Astrocyte (in vitro differentiated cells and primary cell): Measurements from ENCODE around the gene CYP19A1. TPM values are rescaled to one million over a fixed set of nuclear protein-coding genes. Genes with fewer than 3 reads are reported as not detected.

Source experiments
- DNase-seq: peaks from one replicate; pipeline ENCODE4 v3.0.0-alpha.2; 2010; ENCODE audit warnings: low read depth
- FAIRE-seq: peaks from 2 replicates; lab custom pipeline; 2011; peaks lifted over from hg19 to GRCh38; lab: Jason Lieb, UNC
- H2AFZ ChIP-seq: 2 replicates; pipeline ENCODE4 v1.6.0; 2012; ENCODE audit warnings: low read depth, low read length, inconsistent platforms
- H3K27ac ChIP-seq: 2 replicates; pipeline ENCODE4 v1.5.1; 2011; ENCODE audit warnings: low read depth, low read length, inconsistent platforms
- H3K27me3 ChIP-seq: 2 replicates; pipeline ENCODE4 v1.6.0; 2011; ENCODE audit warnings: low read length, inconsistent platforms; ENCODE audit not compliant: insufficient read depth
- H3K36me3 ChIP-seq: 2 replicates; pipeline ENCODE4 v1.5.1; 2011; ENCODE audit warnings: low read length, inconsistent platforms; ENCODE audit not compliant: insufficient read depth
- H3K4me1 ChIP-seq: 2 replicates; pipeline ENCODE4 v1.5.1; 2011; ENCODE audit warnings: low read length, inconsistent platforms; ENCODE audit not compliant: insufficient read depth
- H3K4me2 ChIP-seq: 2 replicates; pipeline ENCODE4 v1.6.0; 2012; ENCODE audit warnings: low read length, inconsistent platforms
- H3K4me3 ChIP-seq: 2 replicates; pipeline ENCODE4 v1.5.1; 2011; ENCODE audit warnings: low read depth, mild to moderate bottlenecking, low read length, inconsistent platforms; ENCODE audit not compliant: insufficient read depth
- H3K79me2 ChIP-seq: 2 replicates; pipeline ENCODE4 v1.6.0; 2012; ENCODE audit warnings: mild to moderate bottlenecking, low read length, inconsistent platforms; ENCODE audit not compliant: insufficient read depth
- H3K9ac ChIP-seq: 2 replicates; pipeline ENCODE4 v1.6.0; 2012; ENCODE audit warnings: mild to moderate bottlenecking, low read length, inconsistent platforms
- H3K9me3 ChIP-seq: 2 replicates; pipeline ENCODE4 v1.5.1; 2012; ENCODE audit warnings: low read depth, mild to moderate bottlenecking, low read length, inconsistent platforms; ENCODE audit not compliant: insufficient read depth
- H4K20me1 ChIP-seq: 2 replicates; pipeline ENCODE4 v1.6.0; 2012; ENCODE audit warnings: low read length, inconsistent platforms; ENCODE audit not compliant: insufficient read depth
- H3K27ac Mint-ChIP-seq: one replicate; pipeline ENCODE4 v1.8.0; 2021; ENCODE audit warnings: mild to moderate bottlenecking, mixed read lengths; ENCODE audit not compliant: unreplicated experiment
- H3K27me3 Mint-ChIP-seq: one replicate; pipeline ENCODE4 v1.8.0; 2021; ENCODE audit warnings: low read depth, mixed read lengths; ENCODE audit not compliant: unreplicated experiment
- H3K36me3 Mint-ChIP-seq: one replicate; pipeline ENCODE4 v1.8.0; 2021; ENCODE audit warnings: low read depth, mixed read lengths; ENCODE audit not compliant: unreplicated experiment
- H3K4me1 Mint-ChIP-seq: one replicate; pipeline ENCODE4 v1.8.0; 2021; ENCODE audit warnings: low read depth, mixed read lengths; ENCODE audit not compliant: unreplicated experiment
- H3K4me3 Mint-ChIP-seq: one replicate; pipeline ENCODE4 v1.8.0; 2021; ENCODE audit warnings: mild to moderate bottlenecking, moderate library complexity, mixed read lengths; ENCODE audit not compliant: unreplicated experiment
- H3K9me3 Mint-ChIP-seq: one replicate; pipeline ENCODE4 v1.8.0; 2021; ENCODE audit warnings: mild to moderate bottlenecking, mixed read lengths; ENCODE audit not compliant: unreplicated experiment
- EZH2 ChIP-seq: IDR thresholded peaks from 2 replicates; pipeline ENCODE4 v1.6.1; 2012; ENCODE audit warnings: mild to moderate bottlenecking, low read length, inconsistent platforms; ENCODE audit not compliant: insufficient read depth
- total RNA-seq: library from RNA; stranded (reverse); gene quantifications from 2 replicates; pipeline ENCODE4 v1.2.1, GENCODE V29; 2021
- TF ChIP-seq, protein P1 (sequence below): IDR thresholded peaks from 2 replicates; pipeline ENCODE4 v1.5.1; 2011; ENCODE audit warnings: low read depth, mild to moderate bottlenecking, inconsistent platforms, low read length, moderate library complexity; ENCODE audit not compliant: insufficient read depth

CYP19A1 gene
- total RNA-seq, 1 donor from 2014 or later = 0.75 TPM

DNA sequence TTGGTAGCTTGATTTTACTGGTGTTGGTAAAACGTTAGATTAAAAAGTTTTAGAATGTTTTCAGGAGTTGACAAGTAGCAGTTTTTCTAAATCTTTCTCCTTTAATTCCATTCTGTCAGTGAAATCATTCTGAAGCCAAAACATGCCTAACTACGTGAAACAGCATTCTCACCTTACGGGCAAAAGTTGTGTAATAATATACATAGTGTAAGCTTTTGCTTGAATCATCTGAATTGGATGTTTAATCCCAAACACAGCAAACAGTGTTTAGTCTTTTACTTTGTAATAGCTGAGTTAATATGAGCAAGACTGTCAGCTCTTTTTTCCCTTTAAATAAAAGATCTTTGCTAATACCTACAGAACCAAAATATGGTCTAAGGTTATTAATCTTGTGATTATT, 100.6 kb downstream of the CYP19A1 start:
- DNase-seq = no peak
- TF ChIP-seq, protein P1, sequence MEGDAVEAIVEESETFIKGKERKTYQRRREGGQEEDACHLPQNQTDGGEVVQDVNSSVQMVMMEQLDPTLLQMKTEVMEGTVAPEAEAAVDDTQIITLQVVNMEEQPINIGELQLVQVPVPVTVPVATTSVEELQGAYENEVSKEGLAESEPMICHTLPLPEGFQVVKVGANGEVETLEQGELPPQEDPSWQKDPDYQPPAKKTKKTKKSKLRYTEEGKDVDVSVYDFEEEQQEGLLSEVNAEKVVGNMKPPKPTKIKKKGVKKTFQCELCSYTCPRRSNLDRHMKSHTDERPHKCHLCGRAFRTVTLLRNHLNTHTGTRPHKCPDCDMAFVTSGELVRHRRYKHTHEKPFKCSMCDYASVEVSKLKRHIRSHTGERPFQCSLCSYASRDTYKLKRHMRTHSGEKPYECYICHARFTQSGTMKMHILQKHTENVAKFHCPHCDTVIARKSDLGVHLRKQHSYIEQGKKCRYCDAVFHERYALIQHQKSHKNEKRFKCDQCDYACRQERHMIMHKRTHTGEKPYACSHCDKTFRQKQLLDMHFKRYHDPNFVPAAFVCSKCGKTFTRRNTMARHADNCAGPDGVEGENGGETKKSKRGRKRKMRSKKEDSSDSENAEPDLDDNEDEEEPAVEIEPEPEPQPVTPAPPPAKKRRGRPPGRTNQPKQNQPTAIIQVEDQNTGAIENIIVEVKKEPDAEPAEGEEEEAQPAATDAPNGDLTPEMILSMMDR = no peak
- no peak for TF ChIP-seq EZH2
- Histone ChIP-seq H3K4me2 (no peak overlapping the region), H3K27me3 (peaks cover 21% of the 10 kb centered on the region), H3K79me2 (no peaks in the 10 kb centered on the region), H3K4me3 (no peak overlapping the region), H3K27ac (no peak overlapping the region), H3K4me1 (no peaks in the 10 kb centered on the region), H3K9ac (no peak overlapping the region), H2AFZ (no peak overlapping the region), H3K36me3 (no peaks in the 10 kb centered on the region), H4K20me1 (no peaks in the 10 kb centered on the region), H3K9me3 (no peaks in the 10 kb centered on the region)
- H3K4me1 Mint-ChIP-seq = peaks cover 3% of the 10 kb centered on the region
- no peaks in the 10 kb centered on the region for H3K9me3 Mint-ChIP-seq
- peaks cover 27% of the 10 kb centered on the region for H3K27me3 Mint-ChIP-seq
- H3K27ac Mint-ChIP-seq = no peak overlapping the region
- H3K4me3 Mint-ChIP-seq = no peak overlapping the region
- no peaks in the 10 kb centered on the region for H3K36me3 Mint-ChIP-seq
- FAIRE-seq = no peak

DNA sequence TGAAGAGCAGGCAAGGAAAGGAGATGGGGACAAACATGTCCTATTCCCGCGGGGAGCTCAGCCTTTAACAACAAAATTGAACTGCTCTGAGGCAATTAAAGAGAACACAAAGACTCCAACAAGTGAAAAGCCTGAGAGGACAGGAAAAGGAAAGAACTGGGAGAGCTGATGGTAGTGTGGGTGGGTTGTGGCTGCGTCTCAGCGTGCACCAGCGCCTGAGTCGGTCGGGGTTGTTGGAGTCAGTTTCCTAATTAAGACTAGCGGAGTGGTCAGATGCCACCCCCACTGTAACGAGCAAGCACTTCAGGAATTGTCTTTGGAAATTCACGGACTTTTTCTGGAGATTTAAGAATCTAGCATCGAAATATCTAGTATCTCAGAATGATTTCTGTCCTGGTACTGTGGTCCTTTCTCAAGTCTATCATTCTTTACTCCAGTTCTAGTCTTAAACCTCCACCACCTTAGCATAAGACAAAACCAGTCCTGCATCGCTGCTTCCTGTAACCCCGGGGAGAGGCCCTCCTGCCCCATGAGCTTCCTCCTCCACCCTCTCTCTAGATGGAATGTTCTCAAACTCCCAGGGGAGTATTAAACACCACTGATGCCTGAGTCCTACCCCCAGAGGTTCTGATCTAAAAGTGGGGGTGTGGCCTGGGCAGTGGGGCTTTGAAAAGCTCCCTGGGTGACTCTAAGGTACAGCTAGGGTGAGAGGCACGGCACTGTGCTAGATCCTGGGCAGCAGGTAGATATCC, 104.0 kb downstream of the CYP19A1 start:
- no peak overlapping the region for H3K27ac Mint-ChIP-seq
- no peak overlapping the region for H3K4me2 ChIP-seq
- no peaks in the 10 kb centered on the region for H3K9me3 ChIP-seq
- H3K27ac ChIP-seq = no peak overlapping the region
- H4K20me1 ChIP-seq = no peaks in the 10 kb centered on the region
- peaks cover 12% of the 10 kb centered on the region for H3K27me3 Mint-ChIP-seq
- FAIRE-seq = no peak
- H3K4me3 ChIP-seq = no peak overlapping the region
- no peaks in the 10 kb centered on the region for H3K9me3 Mint-ChIP-seq
- no peak overlapping the region for H2AFZ ChIP-seq
- TF ChIP-seq EZH2 = no peak
- TF ChIP-seq, protein P1 = no peak
- no peaks in the 10 kb centered on the region for H3K4me1 ChIP-seq
- no peaks in the 10 kb centered on the region for H3K36me3 Mint-ChIP-seq
- H3K27me3 ChIP-seq = peaks cover 17% of the 10 kb centered on the region
- no peaks in the 10 kb centered on the region for H3K79me2 ChIP-seq
- no peaks in the 10 kb centered on the region for H3K36me3 ChIP-seq
- H3K4me1 Mint-ChIP-seq = peaks cover 3% of the 10 kb centered on the region
- no peak for DNase-seq
- H3K9ac ChIP-seq = no peak overlapping the region
- no peak overlapping the region for H3K4me3 Mint-ChIP-seq

DNA sequence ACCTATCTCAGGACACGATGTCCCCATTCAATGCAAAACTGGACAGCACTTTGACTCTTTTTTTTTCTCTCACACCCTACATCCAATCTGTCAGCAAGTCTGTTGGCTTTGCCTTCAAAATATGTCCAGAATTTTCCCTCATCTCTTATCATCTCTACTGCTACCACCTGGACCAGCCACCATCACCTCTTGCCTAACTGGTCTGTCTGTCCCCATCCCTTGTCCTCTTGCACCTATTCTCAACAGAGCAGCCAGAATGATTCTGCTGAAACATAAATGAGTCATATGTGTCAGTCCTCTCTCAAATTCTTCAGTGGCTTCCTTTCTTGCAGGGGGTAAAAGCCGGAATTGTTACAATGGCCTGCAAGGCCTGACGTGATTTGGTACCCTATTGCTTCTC, 105.8 kb downstream of the CYP19A1 start:
- no peak for TF ChIP-seq EZH2
- TF ChIP-seq, protein P1 = no peak
- Histone ChIP-seq H3K4me3 (no peak overlapping the region), H3K27ac (no peak overlapping the region), H3K4me1 (peaks cover 13% of the 10 kb centered on the region), H4K20me1 (no peaks in the 10 kb centered on the region), H3K27me3 (peaks cover 8% of the 10 kb centered on the region), H3K79me2 (no peaks in the 10 kb centered on the region), H3K9ac (no peak overlapping the region), H3K4me2 (no peak overlapping the region), H3K36me3 (no peaks in the 10 kb centered on the region), H2AFZ (no peak overlapping the region), H3K9me3 (no peaks in the 10 kb centered on the region)
- FAIRE-seq (no peak), DNase-seq (no peak)
- peaks cover 9% of the 10 kb centered on the region for H3K27me3 Mint-ChIP-seq
- no peak overlapping the region for H3K4me3 Mint-ChIP-seq
- no peaks in the 10 kb centered on the region for H3K9me3 Mint-ChIP-seq
- H3K36me3 Mint-ChIP-seq = no peaks in the 10 kb centered on the region
- peaks cover 10% of the 10 kb centered on the region for H3K4me1 Mint-ChIP-seq
- H3K27ac Mint-ChIP-seq = no peak overlapping the region
